Activated CD8-positive, alpha-beta memory T cell treated with anti-CD3 and anti-CD28 coated beads for 36 hours (primary cell): ENCODE measurements around the gene TP53I13. TPM values are rescaled to one million over a fixed set of nuclear protein-coding genes. Genes with fewer than 3 reads are reported as not detected.
"Not testable (repeated sequence)": the region's sequence is repeated elsewhere in the genome, so short reads cannot be mapped to it uniquely, and the experiment has no call there.

Experiments used
- CTCF ChIA-PET: fragments of 350-600 bp; sonication (Branson Sonifier 250); formaldehyde crosslinking; loops from one replicate; lab custom pipeline; 2021; ENCODE audit warnings: antibody characterized with exemption; lab: Charles Lee
- POLR2A ChIA-PET: fragments of 350-600 bp; sonication (Branson Sonifier 250); formaldehyde crosslinking; loops from one replicate; lab custom pipeline; 2021; ENCODE audit warnings: antibody characterized with exemption; lab: Charles Lee
- total RNA-seq, 2 experiments: library from RNA; stranded (reverse); gene quantifications; one replicate each; pipeline ENCODE4 v1.2.3, GENCODE V29; 2021

The TP53I13 gene
- total RNA-seq, result 10 to 100 TPM; 71.7 to 73.2 TPM

DNA sequence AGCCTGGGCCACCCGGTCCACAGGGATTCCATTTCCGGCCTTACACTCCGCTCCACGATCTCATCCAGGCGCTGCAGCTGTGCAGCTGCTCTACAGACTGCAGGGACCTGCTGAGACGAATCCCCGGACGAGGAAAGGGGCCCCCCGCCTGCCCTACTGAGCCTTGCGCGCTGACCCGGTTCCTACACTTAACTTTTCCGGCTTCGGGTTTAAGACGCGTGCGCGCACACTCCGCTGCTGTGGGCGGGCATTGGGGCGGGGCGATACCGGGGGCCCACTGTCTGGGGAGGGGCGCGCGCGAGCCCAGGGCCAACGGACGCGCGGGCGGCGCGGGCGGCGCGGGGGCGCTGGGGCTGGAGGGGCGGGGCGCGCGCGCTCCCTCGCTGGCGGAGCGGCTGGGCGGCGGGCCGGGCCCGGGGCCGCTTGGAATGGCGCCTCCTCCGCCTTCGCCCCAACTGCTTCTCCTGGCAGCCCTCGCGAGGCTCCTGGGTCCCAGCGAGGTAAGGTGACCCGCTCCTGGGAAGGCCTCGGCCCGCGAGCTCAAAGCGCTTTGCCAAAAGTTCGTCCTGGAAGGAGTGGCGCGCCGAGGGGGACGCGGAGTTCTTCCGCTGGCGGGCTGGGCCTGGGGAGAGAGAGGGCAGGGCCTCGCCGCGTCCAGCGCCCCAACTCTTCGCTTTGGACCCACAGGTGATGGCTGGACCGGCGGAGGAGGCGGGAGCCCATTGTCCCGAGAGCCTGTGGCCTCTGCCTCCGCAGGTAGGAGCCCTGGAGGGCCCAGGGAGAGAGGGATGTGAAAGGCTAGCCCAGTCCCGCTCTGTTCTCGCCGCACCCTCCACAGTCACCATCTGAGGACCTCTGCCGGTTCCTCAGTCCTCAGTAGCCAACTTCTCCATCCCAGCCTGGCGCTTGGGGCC is at the start of gene TP53I13:
Gene TP53I13, plus strand, starts transcription at position 371 of the 914 bp plus-strand sequence. Its CDS starts 58 bp downstream, at position 429.
- POLR2A ChIA-PET, result interaction anchor here (0.6 to 2.3 kb wide), 7 partner anchors 12 to 392 kb away, joined by 3 to 11 read pairs (median 4); no protein-coding TSS in a partner anchor

DNA sequence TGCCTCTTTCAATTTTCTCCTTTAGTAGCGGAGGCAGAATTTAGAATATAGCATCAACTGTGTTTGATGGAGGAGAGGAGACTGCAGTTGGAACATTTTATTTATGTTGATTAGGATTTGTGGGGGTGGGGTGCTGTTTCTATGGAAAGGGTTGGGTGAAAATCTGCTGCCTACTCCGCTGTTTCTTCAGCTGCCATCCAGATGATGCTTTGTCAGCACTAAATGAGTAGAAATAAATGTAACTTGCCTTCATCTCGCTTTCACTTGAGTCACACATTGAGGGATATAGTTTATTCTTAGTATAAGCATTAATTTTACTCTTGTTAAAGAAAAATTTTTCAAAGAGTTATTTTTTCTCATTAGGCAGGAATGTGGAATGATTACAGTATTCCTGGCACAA is 43.8 kb upstream of the TP53I13 start:
- ChIA-PET POLR2A (interaction anchor here (0.6 kb wide), 2 partner anchors 63 to 78 kb away, joined by 3 read pairs; no protein-coding TSS in a partner anchor), CTCF (interaction anchor here (0.6 to 0.9 kb wide), 2 partner anchors 10 to 283 kb away, joined by 3 read pairs; no protein-coding TSS in a partner anchor)

More for the DNA sequence above, at the start of gene TP53I13:
- CTCF ChIA-PET, result interaction anchor here (0.7 to 6.4 kb wide), 8 partner anchors 10 to 363 kb away, joined by 3 to 45 read pairs (median 4); no protein-coding TSS in a partner anchor

GRCh38 chr17:29526322-29526721 is 42.2 kb upstream of the TP53I13 start:
- ChIA-PET POLR2A (no interaction called here), CTCF (interaction anchor here (0.5 to 1.0 kb wide), 2 partner anchors 54 to 107 kb away, joined by 3 read pairs; no protein-coding TSS in a partner anchor)

DNA sequence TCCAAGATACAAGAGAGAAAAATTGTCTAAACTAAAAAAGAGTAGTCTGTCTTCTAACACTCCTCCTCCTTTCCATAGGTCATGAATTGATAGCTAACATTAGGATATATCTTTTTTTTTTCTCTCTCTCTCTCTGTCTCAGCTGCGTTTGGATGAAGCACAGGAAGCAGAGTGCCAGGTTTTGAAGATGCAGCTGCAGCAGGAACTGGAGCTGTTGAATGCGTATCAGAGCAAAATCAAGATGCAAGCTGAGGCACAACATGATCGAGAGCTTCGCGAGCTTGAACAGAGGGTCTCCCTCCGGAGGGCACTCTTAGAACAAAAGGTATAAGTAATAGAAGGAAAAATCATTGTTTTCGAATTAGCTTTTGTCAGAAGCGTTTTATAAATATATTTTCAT is 34.5 kb upstream of the TP53I13 start:
- ChIA-PET POLR2A (no interaction called here), CTCF (interaction anchor here (0.5 to 1.0 kb wide), 3 partner anchors 164 to 586 kb away, joined by 3 to 4 read pairs (median 3); no protein-coding TSS in a partner anchor)

DNA sequence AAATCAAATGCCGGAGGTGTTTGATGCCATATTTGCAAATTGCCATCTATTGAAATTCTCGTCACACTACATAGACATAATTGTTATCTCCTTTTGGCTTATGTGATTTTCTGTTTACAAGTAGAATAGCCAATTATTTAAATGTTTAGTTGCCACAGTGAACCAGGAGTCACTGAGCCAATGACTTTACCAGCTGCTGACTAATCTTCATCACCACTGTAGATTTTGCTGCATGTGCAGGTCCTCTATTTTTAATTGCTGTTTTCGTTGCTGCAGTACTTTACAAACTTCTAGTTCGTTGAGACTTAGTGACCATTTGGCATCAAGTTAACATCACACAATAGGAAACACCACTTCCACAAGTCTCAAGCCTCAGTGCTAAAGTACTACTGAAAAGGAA is 24.4 kb upstream of the TP53I13 start:
- CTCF ChIA-PET, result interaction anchor here (1.6 kb wide), 1 partner anchor 174 kb away, joined by 4 read pairs; no protein-coding TSS in a partner anchor

DNA sequence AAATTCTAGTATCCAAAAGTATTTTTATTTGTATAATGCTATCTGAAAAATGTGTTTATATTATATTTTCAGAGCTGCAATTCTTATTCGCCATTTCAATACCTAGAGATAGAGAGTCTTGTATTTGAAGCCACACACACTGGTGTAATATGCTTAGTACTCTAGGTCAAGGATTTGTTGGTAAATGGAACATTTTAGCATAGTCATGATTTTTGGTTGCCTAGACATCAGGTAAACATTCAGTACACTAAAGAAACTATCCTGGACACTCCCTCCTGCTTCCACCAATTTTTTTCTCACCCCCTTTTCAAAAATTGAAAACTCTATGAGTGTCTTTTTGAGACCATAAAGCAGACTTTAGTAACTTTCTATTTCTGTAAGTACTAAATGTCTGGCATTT is 22.4 kb upstream of the TP53I13 start:
- POLR2A ChIA-PET, result no interaction called here
- CTCF ChIA-PET, result interaction anchor here (1.0 kb wide), 1 partner anchor 9 kb away, joined by 6 read pairs; no protein-coding TSS in a partner anchor

More for the DNA sequence above, 24.4 kb upstream of the TP53I13 start:
- POLR2A ChIA-PET, result no interaction called here

- CTCF ChIA-PET, result no interaction called here
- POLR2A ChIA-PET, result no interaction called here
Measured at GRCh38 chr17:29546830-29547229, 21.7 kb upstream of the TP53I13 start.

DNA sequence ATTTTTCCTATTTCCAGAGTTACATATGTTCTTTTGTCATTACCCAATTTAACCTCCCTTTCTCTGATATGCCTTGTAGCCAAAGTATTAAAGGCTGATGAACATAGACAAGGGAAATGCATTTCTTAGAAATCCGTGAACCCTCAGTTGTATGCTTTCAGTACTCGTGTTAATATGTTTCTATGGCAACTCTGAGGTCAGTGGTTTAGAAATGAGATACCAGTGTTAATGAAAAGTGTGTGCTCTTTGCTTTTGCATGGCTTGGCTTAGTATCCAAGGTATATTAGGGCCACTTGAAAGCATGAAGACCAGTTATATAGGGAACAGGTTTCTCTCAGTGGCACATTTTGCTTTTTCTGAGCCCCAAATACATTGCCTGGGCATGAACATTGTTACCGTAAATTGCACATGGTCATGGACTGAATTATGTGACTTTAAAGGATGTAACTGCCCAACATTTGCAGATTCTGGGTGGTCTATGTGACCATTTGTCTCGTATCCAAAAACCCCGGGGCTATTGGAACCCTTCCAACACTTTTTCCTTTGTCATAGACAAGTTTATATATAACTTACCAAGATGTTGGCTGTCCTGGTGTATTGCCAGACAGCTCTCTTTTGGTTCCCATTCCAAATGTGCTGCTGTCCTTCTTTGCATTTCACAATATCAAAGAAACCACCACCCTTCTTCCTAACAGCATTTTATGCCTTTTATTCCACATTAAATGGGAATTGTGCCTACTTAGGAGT is 19.2 kb upstream of the TP53I13 start:
- CTCF ChIA-PET, result interaction anchor here (1.9 kb wide), 1 partner anchor 179 kb away, joined by 6 read pairs; no protein-coding TSS in a partner anchor

DNA sequence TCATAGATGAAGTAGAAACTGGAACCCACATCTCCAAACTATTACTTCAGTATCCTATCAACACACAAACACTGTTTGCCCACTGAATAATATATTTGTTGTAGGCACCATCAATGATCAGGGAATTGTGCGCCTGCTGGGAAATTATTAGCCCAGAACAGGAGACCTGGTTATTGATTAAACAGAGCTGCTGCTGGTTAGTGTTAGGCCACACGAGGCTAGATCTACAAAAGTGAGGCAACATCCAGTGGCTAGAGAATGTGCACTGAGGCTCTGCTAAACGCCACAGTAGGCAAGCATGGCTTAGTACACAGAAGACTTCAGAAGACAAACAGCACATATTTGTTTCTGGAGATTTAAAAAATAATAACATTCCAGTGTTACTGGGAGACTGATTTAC is 12.7 kb upstream of the TP53I13 start:
- ChIA-PET POLR2A (interaction anchor here (0.6 to 1.4 kb wide), 2 partner anchors 10 to 152 kb away, joined by 3 to 5 read pairs; no protein-coding TSS in a partner anchor), CTCF (interaction anchor here (0.6 kb wide), 1 partner anchor 258 kb away, joined by 3 read pairs; no protein-coding TSS in a partner anchor)

More for the DNA sequence above, 19.2 kb upstream of the TP53I13 start:
- POLR2A ChIA-PET, result no interaction called here

GRCh38 chr17:29557085-29557738 is 11.3 kb upstream of the TP53I13 start:
- ChIA-PET CTCF (interaction anchor here (1.0 kb wide), 1 partner anchor 11 kb away, joined by 3 read pairs; no protein-coding TSS in a partner anchor), POLR2A (interaction anchor here (0.9 kb wide), 1 partner anchor 10 kb away, joined by 3 read pairs; no protein-coding TSS in a partner anchor)

DNA sequence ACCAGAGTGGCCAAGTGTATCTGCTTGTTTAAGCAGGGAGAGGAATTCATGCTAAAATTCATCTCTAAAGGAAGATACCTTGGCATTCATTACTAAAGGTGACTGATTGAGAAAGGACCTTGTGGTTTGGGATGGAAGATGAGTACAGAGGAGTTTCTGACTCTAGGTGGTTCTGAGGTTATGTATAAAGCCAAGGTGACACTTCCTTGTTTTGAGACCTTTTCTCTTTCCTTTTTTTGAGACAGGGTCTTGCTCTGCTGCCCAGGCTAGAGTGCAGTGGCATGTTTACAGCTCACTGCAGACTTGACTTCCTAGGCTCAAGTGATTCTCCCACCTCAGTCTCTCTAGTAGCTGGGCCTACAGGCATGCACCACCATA is 10.8 kb upstream of the TP53I13 start:
- ChIA-PET CTCF (no interaction called here), POLR2A (no interaction called here)

DNA sequence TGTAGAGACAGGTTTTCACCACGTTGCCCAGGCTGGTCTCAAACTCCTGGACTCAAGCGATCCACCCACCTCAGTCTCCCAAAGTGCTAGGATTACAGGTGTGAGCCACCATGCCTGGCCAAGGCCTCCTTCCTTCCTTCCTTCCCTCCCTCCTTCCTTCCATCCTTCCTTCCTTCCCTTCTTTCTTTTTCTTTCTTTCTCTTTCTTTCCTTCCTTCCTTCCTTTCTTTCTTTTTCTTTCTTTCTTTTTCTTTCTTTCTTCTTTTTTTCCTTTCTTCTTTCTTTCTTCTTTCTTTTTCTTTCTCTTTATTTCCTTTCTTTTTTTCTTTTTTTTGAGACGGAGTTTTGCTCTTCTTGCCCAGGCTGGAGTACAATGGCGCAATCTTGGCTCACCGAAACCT is 10.4 kb upstream of the TP53I13 start:
- POLR2A ChIA-PET, CTCF ChIA-PET: not testable (repeated sequence)

- CTCF ChIA-PET, result no interaction called here
- POLR2A ChIA-PET, result no interaction called here
Measured at GRCh38 chr17:29559640-29560039, 8.9 kb upstream of the TP53I13 start.

- ChIA-PET POLR2A (no interaction called here), CTCF (interaction anchor here (1.4 kb wide), 1 partner anchor 190 kb away, joined by 3 read pairs; no protein-coding TSS in a partner anchor)
Measured at GRCh38 chr17:29560316-29560715, 8.2 kb upstream of the TP53I13 start.

DNA sequence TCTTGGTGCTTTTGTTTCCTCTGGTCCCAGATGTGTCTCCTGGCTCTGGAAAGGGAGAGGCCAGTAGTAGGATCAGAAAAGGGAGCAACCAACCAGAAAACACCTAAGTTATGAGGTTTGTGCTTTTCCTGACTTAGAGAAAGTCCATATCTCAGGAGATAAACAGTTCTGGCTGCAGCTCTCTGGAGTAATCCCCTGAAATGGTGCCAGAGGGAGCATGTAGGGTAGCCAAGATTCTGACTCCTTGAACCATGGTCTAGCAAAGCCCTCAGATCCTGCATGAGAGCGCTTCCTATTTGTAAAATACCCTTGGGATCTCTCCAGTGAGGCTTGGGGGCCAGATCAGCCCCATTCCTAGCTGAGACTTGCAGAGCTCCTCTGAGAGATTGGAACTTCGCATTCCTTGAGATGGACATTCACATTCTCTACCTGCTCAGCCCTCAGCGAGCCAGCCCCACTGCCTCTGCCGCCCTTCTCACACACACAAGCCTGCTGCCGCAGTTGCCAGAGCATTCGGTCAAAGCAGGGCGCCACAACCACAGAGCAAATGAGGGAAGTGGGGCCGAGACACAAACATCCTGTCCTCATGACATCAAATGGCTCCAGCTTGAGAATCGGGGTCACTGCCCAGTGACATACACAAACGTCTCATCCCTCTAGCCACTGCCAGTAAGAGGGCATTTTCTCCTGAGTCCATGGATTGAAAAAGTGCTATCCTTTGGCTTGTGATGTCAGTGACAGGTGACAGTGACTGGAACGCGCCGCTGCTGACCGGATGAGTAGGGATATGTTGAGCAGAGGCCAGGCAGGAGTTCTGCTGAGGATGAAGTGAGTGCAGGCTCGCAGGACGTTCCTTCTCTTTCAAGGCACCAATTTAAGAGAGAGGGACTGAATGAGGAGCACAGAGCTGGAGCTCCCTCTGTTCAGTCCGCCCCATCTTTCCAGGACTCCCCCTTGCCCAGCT is 6.7 kb upstream of the TP53I13 start:
- ChIA-PET CTCF (interaction anchor here (1.4 kb wide), 1 partner anchor 192 kb away, joined by 3 read pairs; no protein-coding TSS in a partner anchor), POLR2A (no interaction called here)

DNA sequence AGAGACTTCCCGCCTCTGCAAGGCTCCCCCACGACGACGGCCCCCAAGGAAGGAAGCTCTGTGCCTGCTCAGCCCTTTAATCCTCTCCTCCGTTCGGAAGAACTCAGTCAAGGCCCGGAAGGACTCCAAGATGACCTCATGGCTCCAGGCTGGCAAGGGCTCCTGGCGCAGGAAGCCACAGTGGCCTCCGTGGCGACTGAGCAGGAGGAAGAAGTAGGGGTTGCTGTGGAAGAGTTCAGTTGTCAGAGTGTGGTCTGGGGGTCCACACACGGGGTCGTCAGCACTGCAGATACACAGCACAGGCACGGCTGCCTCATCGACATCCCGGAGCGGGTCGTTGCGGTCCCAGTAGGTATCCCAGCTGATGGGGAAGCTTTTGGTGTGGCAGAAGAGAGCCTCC is 5.9 kb upstream of the TP53I13 start:
- CTCF ChIA-PET, result interaction anchor here (1.7 kb wide), 1 partner anchor 192 kb away, joined by 4 read pairs; no protein-coding TSS in a partner anchor
- POLR2A ChIA-PET, result no interaction called here

- POLR2A ChIA-PET, result interaction anchor here (0.6 kb wide), 1 partner anchor 189 kb away, joined by 4 read pairs; no protein-coding TSS in a partner anchor
- CTCF ChIA-PET, result interaction anchor here (0.6 to 1.7 kb wide), 4 partner anchors 28 to 363 kb away, joined by 3 to 5 read pairs (median 4); partner anchors contain the start of gene ANKRD13B
Measured at GRCh38 chr17:29563816-29564215, 4.7 kb upstream of the TP53I13 start.
